IPS-18c (cell line): ENCODE results near the gene LYL1.

Experiments used
- H3K4me3 ChIP-seq: 2 replicates; pipeline ENCODE4 v1.7.0; 2013; ENCODE audit warnings: low read depth, mild to moderate bottlenecking, low read length, moderate library complexity; ENCODE audit not compliant: insufficient read depth
- H3K9me3 ChIP-seq: one replicate; pipeline ENCODE4 v1.6.1; 2013; ENCODE audit warnings: mild to moderate bottlenecking, low read length, moderate library complexity; ENCODE audit not compliant: control insufficient read depth, insufficient read depth

The LYL1 gene

DNA sequence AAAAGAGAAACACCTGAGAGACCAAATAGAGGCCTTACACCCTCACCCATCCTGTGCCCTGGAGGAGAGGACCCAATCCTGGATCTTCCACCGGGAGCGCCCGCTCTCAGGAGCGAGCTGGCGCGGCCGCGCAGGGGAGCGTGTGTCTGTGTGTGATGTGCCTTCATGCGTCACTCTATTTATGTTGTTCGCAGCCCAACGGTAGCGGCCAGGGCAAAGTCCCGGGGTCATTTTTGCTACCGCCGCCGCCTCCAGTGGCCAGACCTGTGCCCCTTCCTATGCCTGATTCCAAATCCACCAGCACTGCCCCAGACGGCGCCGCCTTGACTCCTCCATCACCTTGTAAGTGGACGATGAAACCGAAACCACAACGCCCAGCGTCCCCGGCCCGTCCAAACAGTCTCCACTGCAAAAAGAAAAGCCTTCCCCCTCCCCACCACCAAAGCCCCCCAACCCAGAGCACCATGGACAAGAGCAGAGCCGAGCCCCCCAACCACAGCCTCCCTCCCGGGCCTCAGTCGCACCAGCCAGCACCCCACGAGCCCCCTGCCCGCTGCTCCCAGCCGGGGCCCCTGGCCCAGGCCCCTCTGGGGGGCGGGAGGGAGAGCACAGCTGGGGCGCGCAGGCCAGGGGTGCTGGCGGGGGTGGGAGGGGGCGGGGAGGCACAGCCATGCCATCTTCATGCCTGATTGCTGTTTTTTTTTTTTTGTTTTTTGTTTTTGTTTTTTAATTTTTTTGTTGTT lies 14.7 kb downstream of the LYL1 start:
- H3K4me3 ChIP-seq: no peak overlapping the region
- H3K9me3 ChIP-seq: no peaks in the 10 kb centered on the region

DNA sequence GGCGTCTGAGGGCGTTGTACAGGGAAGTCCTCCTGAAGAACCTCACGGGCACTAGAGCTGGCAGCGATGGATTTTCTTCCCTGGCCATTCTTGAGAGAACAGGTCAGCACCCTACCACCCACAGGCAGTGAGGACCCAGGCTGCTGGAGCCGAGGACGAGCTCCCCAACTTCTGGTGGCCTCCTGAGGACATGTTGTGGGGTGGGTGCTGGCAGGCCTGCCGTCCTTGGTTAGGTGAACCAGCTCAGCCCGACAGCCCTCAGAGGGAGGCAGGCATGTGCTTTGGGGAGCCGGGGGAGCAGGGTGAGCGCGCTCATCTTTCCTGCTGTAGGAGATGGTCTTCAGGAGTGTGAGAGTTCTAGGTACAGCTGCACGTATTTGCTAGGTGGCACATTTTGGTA lies 15.4 kb downstream of the LYL1 start:
- no peaks in the 10 kb centered on the region for H3K9me3 ChIP-seq

DNA sequence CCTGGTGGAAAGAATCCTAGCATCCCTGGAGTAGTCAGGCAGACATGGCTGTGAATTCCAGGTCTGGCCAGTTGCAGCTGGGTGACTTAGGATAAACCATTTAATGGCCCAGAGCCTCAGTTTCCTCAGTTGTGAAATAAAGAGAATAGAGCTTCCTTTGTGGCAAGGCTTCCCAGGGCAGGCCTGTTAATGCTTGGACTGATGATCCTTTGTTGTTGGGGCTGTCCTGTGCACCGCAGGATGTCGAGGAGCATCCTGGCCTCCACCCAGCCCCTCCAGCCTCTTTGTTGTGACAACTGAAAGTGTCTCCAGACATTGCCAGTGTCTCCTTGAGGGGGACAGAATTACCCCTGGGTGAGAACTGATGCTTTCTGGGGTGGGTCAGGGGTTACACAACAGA lies 16.3 kb downstream of the LYL1 start:
- no peak overlapping the region for H3K4me3 ChIP-seq
- H3K9me3 ChIP-seq: no peaks in the 10 kb centered on the region

More for the DNA sequence above, 15.4 kb downstream of the LYL1 start:
- H3K4me3 ChIP-seq: no peak overlapping the region

DNA sequence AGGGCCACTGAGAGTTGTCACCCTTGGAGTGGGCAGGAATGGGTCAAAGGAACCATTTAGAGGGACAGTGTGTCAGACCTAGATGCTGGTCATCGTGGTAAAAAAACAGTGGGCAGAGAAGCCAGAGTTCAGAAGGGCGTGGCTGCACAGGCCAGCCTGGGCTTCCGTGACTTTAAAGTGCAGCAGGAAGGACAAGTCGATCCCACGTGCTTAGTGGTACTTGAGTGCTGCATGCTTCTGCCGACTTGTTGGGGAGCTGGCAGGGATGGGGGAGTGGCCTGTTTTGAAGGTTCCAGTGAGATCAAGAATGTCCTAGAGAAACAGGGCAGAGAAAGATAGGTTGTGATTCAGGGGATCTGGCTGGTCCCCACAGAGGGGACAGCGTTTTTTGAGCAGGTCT lies 17.0 kb downstream of the LYL1 start:
- Histone ChIP-seq H3K4me3 (no peak overlapping the region), H3K9me3 (no peaks in the 10 kb centered on the region)

DNA sequence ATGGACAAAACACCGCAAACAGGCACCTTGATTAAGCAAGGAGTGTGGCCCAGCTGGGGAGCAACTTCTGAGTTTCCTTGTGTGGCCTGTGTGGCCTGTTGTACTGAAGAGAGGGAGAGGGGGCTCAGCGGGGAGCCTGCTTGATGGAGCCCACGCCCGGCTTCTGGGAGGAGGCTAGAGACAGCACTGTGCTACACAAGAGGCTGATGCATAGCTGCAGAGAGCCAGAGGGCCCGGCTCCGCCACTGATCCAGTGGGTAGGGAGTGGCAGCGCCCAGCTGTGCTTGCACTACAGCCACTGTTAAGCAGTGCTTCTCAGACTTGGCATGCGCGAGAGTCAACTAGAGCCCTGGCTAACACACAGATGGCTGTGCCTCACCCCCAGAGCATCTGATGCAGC lies 19.0 kb downstream of the LYL1 start:
- H3K9me3 ChIP-seq: no peaks in the 10 kb centered on the region

DNA sequence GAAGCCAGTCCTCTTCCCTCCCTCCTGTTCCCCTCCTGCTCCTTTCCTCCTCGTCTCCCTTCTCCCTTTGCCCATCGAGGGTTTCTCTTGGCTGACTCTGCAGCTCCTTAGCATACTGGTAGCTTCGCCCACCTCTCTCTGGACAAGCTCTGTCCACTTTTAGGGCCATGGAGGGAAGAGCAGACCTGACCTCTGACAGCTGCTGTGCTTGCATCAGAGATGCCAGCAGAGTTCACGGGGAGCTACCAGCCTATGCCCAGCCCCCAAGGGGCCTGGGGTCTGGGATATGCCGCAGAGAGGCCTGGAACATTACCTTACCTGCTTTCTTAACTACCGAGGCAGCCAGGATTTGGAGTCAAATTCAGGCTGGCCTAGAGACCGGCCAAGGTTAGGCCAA lies 19.7 kb downstream of the LYL1 start:
- H3K4me3 ChIP-seq: no peak overlapping the region
- H3K9me3 ChIP-seq: no peaks in the 10 kb centered on the region

More for the DNA sequence above, 19.0 kb downstream of the LYL1 start:
- H3K4me3 ChIP-seq: no peak overlapping the region

DNA sequence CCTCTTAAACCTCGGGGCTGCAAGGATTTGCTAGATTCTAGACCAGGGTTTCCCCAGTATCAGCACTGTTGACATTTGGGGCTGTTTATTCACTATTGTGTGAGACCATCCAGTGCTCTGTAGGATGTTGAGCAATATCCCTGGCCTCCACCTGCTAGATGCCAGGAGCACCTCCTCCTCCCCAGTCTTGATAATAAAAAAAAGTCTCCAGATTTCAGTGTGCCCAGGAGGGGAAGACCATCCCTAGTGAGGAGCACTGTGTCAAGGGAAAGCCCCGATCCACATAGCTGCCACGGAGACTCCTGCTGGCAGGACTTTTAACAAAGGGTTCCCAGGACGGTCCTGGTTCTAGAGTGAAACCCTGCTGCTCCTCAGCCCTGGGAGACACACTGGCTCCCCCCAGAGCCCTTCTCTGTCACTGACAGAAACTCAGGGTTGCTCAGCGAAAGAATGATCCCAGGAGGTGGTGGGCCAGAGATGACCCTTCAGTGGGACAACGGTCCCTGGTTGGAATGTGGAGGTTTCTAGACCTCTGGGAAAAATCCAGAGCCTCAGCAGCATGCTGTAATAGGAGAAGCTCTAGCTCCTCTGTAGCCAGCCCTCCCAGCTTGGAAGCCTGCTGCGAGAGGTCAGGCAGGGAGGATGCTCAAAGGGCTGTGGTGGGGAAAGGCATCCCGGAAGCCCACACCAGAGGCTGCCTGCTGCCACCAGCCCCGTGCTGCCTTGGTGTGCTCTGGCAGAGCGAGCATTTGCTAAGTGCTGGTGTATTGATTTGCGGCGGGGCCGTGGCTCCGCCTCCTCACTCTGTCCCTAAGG lies 20.3 kb downstream of the LYL1 start:
- Histone ChIP-seq H3K9me3 (no peaks in the 10 kb centered on the region), H3K4me3 (no peak overlapping the region)

DNA sequence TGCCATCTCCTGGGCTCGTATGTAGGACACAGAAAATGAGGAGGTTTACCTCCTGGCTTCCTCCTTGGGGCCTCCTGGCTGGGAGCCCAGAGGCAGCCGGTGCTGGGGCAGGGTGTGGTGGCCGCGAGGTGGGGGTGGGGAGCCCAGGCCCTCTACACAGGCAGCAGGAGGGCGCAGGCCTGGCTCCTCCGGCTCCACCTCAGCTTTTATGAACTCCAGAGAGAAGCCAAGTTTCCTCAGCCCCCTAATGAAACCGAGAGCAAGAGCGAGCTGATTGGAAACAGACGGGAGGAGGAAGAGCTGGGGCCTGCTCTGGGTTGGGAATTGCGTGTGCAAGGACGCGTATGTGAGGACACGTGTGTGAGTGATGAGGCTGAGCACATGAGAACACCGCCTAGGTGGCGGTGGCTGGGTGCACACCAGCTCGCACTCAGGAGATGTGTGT lies 23.1 kb downstream of the LYL1 start:
- Histone ChIP-seq H3K9me3 (no peaks in the 10 kb centered on the region), H3K4me3 (no peak overlapping the region)

DNA sequence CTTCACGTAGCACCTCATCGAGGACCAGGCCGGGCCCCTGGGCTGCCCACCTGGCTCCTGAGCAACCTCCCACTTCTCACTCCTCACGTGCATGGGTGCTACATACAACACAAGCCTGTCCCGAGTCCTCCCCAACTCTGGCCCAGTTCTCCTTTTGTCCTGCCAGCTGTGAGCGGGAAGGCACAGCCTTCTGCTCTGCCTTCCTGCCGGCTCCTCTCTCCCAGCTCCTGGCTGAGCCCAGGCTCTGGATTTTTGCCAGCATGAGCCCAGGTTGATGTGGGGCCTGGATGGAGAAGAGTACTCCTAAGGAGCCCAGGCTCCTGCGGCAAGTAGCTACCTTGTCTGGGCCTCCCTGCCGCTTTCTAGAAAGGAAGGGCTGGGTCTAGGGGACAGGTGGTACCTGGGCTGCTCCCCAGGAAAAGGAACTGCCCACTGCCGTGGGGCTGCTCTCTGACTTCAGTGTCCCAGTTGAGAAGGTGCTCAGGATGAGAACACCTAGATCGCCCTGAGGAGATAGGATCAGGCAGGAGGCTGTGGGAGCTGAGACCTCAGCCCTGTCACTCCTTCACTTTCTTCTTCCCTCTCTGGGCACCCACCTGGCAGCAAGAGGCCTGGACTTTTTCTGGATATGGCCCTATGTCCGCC lies 23.6 kb downstream of the LYL1 start:
- no peak overlapping the region for H3K4me3 ChIP-seq
- H3K9me3 ChIP-seq: peaks cover 2% of the 10 kb centered on the region

DNA sequence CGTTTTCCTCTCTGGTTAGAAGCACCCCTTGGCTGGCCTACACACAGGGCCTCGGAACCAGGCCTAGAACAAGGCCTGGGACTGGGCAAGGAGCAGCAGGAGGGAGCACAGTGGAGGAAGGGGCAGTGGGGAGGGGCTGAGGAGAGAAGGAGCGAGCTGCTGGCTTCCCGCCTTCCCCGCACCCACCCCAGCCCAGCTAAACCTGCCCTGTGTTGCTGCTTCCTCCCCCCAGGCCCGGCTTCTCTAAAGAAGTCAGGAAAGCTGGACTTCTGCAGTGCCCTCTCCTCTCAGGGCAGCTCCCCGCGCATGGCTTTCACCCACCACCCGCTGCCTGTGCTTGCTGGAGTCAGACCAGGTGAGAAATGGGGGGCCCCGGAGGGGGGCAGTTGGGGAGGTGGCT lies 24.3 kb downstream of the LYL1 start:
- Histone ChIP-seq H3K4me3 (no peak overlapping the region; the same call in 1 of the 2 replicates), H3K9me3 (peaks cover 3% of the 10 kb centered on the region)

DNA sequence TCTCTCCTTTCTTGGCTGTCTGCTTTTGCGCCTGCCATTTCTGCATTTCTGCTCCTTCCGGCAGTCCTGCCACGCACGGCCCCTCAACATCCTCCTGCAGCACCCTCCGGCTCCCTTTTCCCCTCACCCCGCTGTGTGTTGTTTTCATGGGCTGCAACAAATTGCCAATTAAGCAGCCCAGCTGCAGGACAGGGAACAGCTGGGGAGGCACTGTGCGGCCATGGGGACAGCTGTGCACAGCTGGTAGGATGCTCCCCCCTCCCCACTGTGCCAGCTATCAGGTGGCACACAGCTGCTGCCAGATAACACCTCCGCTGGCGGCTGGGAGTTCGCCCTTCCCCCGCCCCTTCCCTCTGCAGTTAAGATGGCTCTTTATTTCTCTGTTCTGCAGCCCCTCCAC lies 25.4 kb downstream of the LYL1 start:
- H3K9me3 ChIP-seq: peaks cover 3% of the 10 kb centered on the region
- H3K4me3 ChIP-seq: no peak overlapping the region

DNA sequence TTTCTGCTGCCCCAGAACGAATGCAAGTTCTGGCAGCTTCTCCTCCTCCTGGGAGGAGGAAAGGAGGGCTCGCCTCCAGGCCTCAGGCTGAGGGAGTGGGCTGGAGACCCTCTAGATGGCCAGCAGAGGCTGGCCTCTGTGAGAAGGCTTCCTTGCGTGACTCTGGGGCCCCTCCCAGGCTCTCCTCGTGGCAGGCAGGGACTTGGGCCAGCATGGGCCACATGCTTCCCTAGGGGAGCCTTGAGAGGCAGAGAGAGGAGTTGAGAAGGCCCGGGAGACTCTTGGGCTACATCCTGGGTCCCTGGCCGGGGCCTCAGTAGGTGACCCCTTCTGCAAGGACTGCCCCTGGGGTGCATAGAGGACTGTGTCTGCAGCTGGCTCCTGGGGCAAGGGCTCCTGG lies 25.9 kb downstream of the LYL1 start:
- H3K4me3 ChIP-seq: no peak overlapping the region
- H3K9me3 ChIP-seq: peaks cover 3% of the 10 kb centered on the region

DNA sequence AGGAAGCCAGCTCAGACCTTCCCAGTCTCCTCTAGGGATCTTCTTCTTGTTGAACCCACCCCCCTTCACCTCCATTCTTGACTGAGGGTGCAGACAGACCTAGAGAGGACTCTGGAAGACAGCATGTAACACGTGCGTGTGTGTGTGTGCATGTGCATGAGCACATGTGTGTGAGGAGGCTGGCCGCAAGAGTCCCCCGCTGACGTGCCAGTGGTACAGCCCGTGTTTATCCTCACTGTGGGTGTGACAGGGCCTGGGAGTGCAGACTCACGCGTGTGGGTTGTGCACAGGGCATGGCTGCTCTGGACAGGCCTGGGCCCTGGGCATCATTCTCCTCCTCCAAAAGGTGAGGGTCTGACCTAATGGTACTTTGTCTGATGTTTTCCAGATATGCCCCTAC lies 26.3 kb downstream of the LYL1 start:
- Histone ChIP-seq H3K4me3 (no peak overlapping the region), H3K9me3 (peaks cover 3% of the 10 kb centered on the region)

DNA sequence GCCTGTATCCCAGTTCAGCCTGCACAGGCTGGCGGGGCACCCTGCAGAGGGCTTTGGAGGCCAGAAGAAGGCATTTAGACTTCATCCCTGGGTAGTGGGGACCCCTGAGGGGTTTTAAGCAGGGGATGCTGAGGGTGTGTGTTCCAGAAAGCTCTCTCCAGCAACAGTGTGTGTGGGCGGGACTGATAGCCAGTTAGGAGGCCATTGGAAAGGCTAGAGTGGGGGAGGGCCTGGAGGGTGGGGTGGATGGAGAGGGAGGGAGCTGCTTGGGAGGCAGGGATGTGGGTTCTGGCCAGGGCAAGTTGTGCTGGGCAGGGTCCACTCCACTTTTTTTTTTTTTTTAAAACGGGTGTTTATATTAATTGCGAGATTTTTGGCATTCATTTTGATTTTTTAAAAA lies 28.3 kb downstream of the LYL1 start:
- Histone ChIP-seq H3K9me3 (peaks cover 5% of the 10 kb centered on the region), H3K4me3 (no peak overlapping the region)

DNA sequence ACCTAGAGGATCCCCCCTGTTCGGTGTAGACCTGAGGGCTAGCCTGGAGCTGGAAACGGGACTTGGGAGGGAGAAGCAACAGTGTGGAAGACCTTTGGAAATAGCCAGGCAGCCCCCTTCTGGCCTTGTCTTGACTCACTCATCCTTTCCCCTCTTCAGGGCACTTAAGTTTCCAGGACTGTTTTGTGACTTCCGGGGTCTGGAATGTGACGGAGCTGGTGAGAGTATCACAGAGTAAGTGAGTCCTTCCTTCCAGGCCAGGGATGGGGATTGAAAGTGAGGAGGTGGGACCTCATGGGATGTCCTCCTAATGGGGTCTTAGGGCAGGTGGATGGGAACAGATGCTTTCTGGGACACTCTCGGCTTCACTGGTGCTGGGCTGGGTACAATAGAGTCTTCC lies 29.4 kb downstream of the LYL1 start:
- H3K4me3 ChIP-seq: no peak overlapping the region
- H3K9me3 ChIP-seq: peaks cover 5% of the 10 kb centered on the region

DNA sequence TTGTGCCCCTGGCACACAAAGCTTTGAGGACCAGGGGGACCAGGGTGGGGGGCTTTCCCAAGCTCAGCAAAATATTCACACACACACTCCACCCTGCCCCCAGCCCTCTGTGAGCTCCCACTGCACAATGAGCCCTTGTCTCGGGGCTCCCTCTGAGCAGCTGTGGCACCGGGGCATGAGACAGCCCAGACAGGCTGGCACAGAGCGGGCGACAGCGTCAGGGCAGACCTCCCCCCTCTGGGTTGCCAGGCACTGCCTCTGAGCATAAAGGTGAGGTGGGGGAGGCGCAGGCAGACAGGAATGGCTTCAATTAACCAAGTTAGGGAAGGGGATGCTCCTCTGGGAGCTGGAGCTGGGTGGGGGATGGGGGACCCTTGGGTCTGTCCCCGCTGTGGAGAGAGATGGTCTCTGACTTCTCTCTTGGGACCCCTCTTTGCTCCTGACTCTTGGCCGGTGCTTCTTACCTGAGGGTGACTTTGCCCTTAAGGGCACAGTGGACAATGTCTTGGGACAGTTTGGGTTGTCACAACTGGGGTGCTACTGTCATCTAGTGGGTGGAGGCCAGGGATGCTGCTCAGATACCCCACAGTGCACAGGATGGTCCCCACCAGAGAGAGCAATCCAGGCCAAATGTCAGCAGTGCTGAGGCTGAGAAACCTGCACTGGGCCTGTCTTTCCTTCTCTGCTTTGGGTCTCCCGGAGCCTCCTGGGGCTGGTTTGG lies 30.3 kb downstream of the LYL1 start:
- Histone ChIP-seq H3K4me3 (no peak overlapping the region), H3K9me3 (peaks cover 5% of the 10 kb centered on the region)

DNA sequence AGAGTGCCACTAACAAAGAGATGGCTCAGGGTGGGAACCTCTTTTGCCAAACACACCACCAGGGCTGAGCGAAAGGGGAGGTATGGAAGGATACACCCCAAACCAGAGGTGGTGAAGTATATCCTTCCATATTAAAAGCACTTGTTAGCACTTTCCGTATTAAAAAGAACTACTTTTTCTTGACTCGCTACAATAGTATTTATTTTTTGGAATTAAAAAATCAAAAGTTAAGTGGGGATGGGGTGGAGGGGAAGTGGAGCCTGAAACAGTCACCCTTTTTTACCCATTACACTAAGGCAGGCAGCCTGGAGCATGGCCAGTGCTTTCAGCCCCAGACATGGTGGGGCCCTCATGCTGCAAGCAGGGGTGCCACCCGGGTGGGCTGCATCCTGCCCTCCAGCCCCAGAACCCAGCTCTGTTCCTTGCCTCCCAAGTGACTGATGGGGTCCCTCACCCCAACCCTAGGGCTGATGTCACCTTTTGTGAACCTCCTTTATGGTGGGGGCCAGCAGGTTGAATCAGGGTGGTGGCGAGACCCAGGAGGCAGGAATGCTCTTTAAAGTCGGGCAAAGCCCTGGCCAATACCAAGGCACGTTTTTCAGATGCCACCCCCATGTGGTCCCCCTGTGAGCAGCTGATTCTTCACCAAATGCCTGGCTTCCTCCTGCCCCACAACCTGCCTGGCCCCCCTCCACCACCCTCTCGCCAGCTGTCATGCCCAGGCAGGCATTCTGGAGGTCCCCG lies 31.0 kb downstream of the LYL1 start:
- H3K4me3 ChIP-seq: no peak overlapping the region
- H3K9me3 ChIP-seq: peaks cover 5% of the 10 kb centered on the region
